Naive thymus-derived CD4-positive, alpha-beta T cell (primary cell): ENCODE measurements around the gene CD38. TPM values are rescaled to one million over a fixed set of nuclear protein-coding genes. Genes with fewer than 3 reads are reported as not detected.
A peak's percentile ranks its signal among the peaks of the same experiment; 100 is the strongest.
"Not testable (repeated sequence)": the region's sequence is repeated elsewhere in the genome, so short reads cannot be mapped to it uniquely, and the experiment has no call there.

Source experiments
- ATAC-seq: fragments of 150-1000 bp; cut with Tn5 transposase; 2 replicates; pipeline ENCODE4 v1.10.0; 2021; ENCODE audit warnings: mild to moderate bottlenecking, moderate library complexity
- CTCF ChIA-PET: fragments of 350-600 bp; sonication (Branson Sonifier 250); formaldehyde crosslinking; loops from one replicate; lab custom pipeline; 2021; ENCODE audit warnings: antibody characterized with exemption; lab: Charles Lee
- POLR2A ChIA-PET: fragments of 350-600 bp; sonication (Branson Sonifier 250); formaldehyde crosslinking; loops from one replicate; lab custom pipeline; 2021; ENCODE audit warnings: antibody characterized with exemption, inconsistent platforms; lab: Charles Lee
- DNase-seq, 9 donors: peaks; one replicate each; pipeline versions ENCODE4 v3.0.0 to v3.0.0-alpha.2; 2020 to 2022; ENCODE audit warnings: mixed read lengths in 1 of 9
- H3K27ac ChIP-seq: one replicate; pipeline ENCODE4 v1.7.0; 2013; ENCODE audit warnings: mild to moderate bottlenecking, low read depth, low read length, moderate library complexity
- H3K27me3 ChIP-seq, 2 donors: one replicate each; pipeline ENCODE4 v1.7.0; 2013; ENCODE audit warnings: low read length in 2 of 2, mild to moderate bottlenecking in 2 of 2, moderate library complexity in 2 of 2; ENCODE audit not compliant: control insufficient read depth in 2 of 2, insufficient read depth in 2 of 2
- H3K36me3 ChIP-seq, 3 experiments: 1 replicate in 2 of 3; 2 replicates in 1 of 3; pipeline ENCODE4 v1.7.0; 2013; ENCODE audit warnings: low read length in 3 of 3, mild to moderate bottlenecking in 3 of 3, moderate library complexity in 1 of 3; ENCODE audit not compliant: insufficient read depth in 3 of 3, control insufficient read depth in 2 of 3
- H3K4me1 ChIP-seq, 2 donors: one replicate each; pipeline ENCODE4 v1.7.0; 2013; ENCODE audit warnings: low read length in 2 of 2, mild to moderate bottlenecking in 2 of 2, moderate library complexity in 1 of 2; ENCODE audit not compliant: control insufficient read depth in 2 of 2, insufficient read depth in 2 of 2
- H3K4me3 ChIP-seq: 2 replicates; pipeline ENCODE4 v1.7.0; 2013; ENCODE audit warnings: mild to moderate bottlenecking, low read length
- H3K9me3 ChIP-seq, 3 experiments: 1 replicate in 2 of 3; 2 replicates in 1 of 3; pipeline ENCODE4 v1.7.0; 2013; ENCODE audit warnings: low read length in 3 of 3; ENCODE audit not compliant: control insufficient read depth in 2 of 3
- H3K27ac Mint-ChIP-seq, 9 donors: one replicate each; pipeline ENCODE4 v1.8.0; 2020 to 2022; ENCODE audit warnings: mixed read lengths in 9 of 9, mild to moderate bottlenecking in 8 of 9, moderate library complexity in 5 of 9, inconsistent platforms in 2 of 9
- H3K27me3 Mint-ChIP-seq, 5 donors: one replicate each; pipeline ENCODE4 v1.8.0; 2021 to 2022; ENCODE audit warnings: mixed read lengths in 5 of 5, mild to moderate bottlenecking in 1 of 5
- H3K36me3 Mint-ChIP-seq, 5 donors: one replicate each; pipeline ENCODE4 v1.8.0; 2020 to 2022; ENCODE audit warnings: mixed read lengths in 5 of 5, mild to moderate bottlenecking in 3 of 5, inconsistent platforms in 1 of 5
- H3K4me1 Mint-ChIP-seq, 7 donors: one replicate each; pipeline ENCODE4 v1.8.0; 2020 to 2022; ENCODE audit warnings: mixed read lengths in 7 of 7, mild to moderate bottlenecking in 3 of 7, inconsistent platforms in 1 of 7
- H3K4me3 Mint-ChIP-seq, 10 donors: one replicate each; pipeline ENCODE4 v1.8.0; 2020 to 2022; ENCODE audit warnings: mild to moderate bottlenecking in 10 of 10, mixed read lengths in 10 of 10, moderate library complexity in 6 of 10, inconsistent platforms in 2 of 10
- H3K9me3 Mint-ChIP-seq, 11 donors: one replicate each; pipeline ENCODE4 v1.8.0; 2020 to 2022; ENCODE audit warnings: mixed read lengths in 11 of 11, mild to moderate bottlenecking in 4 of 11, inconsistent platforms in 1 of 11, moderate library complexity in 1 of 11
- intact Hi-C, 2 donors: fragments of 100-400 bp; cut with micrococcal nuclease; formaldehyde crosslinking; loops; one replicate each; pipeline ENCODE4 v1.15.1; 2023
- polyA plus RNA-seq, 2 donors: library from polyadenylated mRNA; unstranded; fragments of 300-500 nt; fragmentation: Illumina TruSeq; gene quantifications; one replicate each; pipeline ENCODE4 v1.2.3, GENCODE V29; 2021
- total RNA-seq, 6 experiments: library from RNA in 5 of 6; stranded (reverse) in 5 of 6; gene quantifications; 1 replicate in 5 of 6; 2 replicates in 1 of 6; pipeline ENCODE4 v1.2.3 and lab custom pipeline; 2021 to 2026

CD38 gene
- total and polyA plus RNA-seq, 7 experiments from 2014 or later: 5.6 to 189 (median 14.0) TPM

DNA sequence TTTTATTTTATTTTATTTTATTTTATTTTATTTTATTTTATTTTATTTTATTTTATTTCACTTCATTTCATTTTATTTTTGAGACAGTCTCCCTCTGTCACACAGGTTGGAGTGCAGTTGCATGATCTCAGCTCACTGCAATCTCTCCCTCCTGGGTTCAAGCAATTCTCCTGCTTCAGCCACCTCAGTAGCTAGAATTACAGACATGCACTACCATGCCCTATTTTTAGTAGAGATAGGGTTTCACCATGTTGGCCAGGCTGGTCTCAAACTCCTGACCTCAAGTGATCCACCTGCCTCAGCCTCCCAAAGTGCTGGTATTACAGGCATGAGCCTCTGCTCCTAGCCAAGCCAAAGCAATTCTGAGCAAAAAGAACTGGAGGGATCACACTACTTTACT is 24.4 kb downstream of the CD38 start:
- intact Hi-C loops, H3K4me3 Mint-ChIP-seq, H3K4me1 ChIP-seq, H3K27me3 Mint-ChIP-seq, H3K27me3 ChIP-seq, DNase-seq, H3K27ac Mint-ChIP-seq, H3K27ac ChIP-seq, CTCF ChIA-PET, H3K4me3 ChIP-seq, H3K9me3 Mint-ChIP-seq, H3K9me3 ChIP-seq, ATAC-seq, H3K36me3 ChIP-seq: not testable (repeated sequence)
- Mint-ChIP-seq H3K36me3 (peaks cover 0 to 30% (median 0%) of the 10 kb centered on the region in 5 donors), H3K4me1 (peaks cover 15 to 78% (median 29%) of the 10 kb centered on the region in 7 donors)
- POLR2A ChIA-PET: interaction anchor here (1.0 kb wide), 1 partner anchor 15 kb away, joined by 3 read pairs; no protein-coding TSS in a partner anchor

DNA sequence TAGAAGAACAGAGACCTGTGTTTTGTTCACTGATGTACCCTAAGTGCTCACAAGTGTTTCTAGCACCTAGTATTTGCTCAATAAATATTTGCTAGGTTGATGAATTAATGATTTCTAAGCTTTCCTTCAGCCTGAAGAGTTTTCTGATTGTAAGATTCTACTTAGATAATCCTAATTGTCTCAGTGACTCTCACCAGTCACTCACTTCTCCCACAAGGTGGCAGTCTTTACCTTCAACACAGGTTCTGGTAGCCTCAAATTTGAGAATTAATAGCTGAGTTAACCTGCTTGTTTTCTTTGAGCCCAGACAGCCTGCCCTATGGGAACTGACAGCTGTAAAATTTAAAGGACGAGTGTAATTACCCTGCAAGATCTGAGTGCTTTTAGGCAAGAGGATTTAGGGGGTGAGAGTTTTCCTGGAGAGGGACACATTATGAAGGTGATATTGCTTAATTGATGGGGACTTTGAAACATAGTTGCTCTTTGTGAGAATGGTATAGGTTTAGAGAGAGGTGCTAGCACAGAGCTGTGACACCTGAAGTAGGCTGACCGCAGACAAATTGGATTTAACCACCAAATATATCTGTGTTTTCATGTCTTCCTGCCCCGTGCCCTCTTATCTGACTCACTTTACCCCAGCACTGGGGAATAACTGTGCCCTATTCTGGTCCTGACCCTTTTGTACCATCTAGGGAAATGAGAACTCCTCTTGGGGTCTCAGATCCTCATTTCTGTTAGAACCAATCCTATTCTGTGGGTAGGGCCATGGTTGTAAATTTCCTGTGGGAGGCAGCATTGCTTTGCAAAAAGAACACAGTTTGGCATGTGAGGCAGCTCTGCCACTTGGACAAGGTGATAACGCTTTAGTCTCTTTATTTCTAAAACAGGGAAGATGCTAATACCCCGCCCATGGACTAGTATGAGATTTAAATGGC is 27.7 kb downstream of the CD38 start:
- Histone ChIP-seq H3K36me3 (no peaks in the 10 kb centered on the region), H3K9me3 (no peaks in the 10 kb centered on the region), H3K27me3 (no peaks in the 10 kb centered on the region), H3K27ac (no peak overlapping the region), H3K4me3 (no peak overlapping the region), H3K4me1 (peaks cover 0 to 4% of the 10 kb centered on the region in 2 donors)
- peak in 7 of 9 donors; percentile 37 to 64 (median 52) for DNase-seq
- H3K27me3 Mint-ChIP-seq: no peaks in the 10 kb centered on the region
- intact Hi-C loops: loop anchor here (1.0 to 2.0 kb wide), 8 partner anchors 27 to 459 kb away; no protein-coding TSS in a partner anchor
- no peak overlapping the region for H3K4me3 Mint-ChIP-seq
- peaks cover 0 to 26% (median 8%) of the 10 kb centered on the region in 5 donors for H3K36me3 Mint-ChIP-seq
- peak overlapping the region in 3 of 9 donors; percentile 21 to 78 (median 60) for H3K27ac Mint-ChIP-seq
- ATAC-seq: peak; percentile 80
- ChIA-PET CTCF (interaction anchor here (0.7 to 5.2 kb wide), 19 partner anchors 12 to 766 kb away, joined by 3 to 32 read pairs (median 3); no protein-coding TSS in a partner anchor), POLR2A (interaction anchor here (0.7 to 2.5 kb wide), 3 partner anchors 24 to 159 kb away, joined by 3 to 8 read pairs (median 4); no protein-coding TSS in a partner anchor)
- H3K4me1 Mint-ChIP-seq: peaks cover 26 to 76% (median 43%) of the 10 kb centered on the region in 7 donors
- no peaks in the 10 kb centered on the region for H3K9me3 Mint-ChIP-seq

DNA sequence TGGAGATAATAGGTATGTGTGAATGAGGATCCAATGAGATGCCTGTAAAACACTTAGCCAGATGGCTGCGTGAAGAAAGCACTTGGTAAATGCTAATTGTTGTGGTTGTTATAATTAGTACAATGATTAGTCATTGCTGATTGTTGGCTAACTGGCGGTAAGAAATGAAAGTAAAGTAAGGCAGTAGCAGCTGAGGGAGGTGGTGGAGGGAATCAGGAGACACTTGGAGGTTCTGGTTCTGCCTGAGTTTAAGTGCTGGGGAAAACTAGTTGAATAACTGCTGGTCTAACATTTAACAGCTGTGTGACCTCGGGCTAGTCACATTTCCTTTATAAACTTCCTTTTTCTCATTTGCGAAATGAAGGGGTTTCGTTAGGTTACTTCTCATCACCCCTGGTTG is 30.9 kb downstream of the CD38 start:
- no peaks in the 10 kb centered on the region for H3K27me3 Mint-ChIP-seq
- POLR2A ChIA-PET: interaction anchor here (0.8 kb wide), 1 partner anchor 52 kb away, joined by 3 read pairs; no protein-coding TSS in a partner anchor
- H3K36me3 Mint-ChIP-seq: peaks cover 0 to 40% (median 9%) of the 10 kb centered on the region in 5 donors
- H3K27ac ChIP-seq: no peak overlapping the region
- H3K4me1 Mint-ChIP-seq: peaks cover 26 to 72% (median 45%) of the 10 kb centered on the region in 7 donors
- DNase-seq (no peak), ATAC-seq (peak; percentile 64)
- H3K4me3 Mint-ChIP-seq: peak overlapping the region in 3 of 10 donors; percentile 5 to 19 (median 10)
- H3K9me3 Mint-ChIP-seq: peaks cover 0 to 6% (median 0%) of the 10 kb centered on the region in 11 donors
- H3K27me3 ChIP-seq: no peaks in the 10 kb centered on the region
- H3K4me3 ChIP-seq: no peak overlapping the region
- CTCF ChIA-PET: interaction anchor here (1.3 to 1.6 kb wide), 2 partner anchors 55 to 147 kb away, joined by 3 to 5 read pairs; no protein-coding TSS in a partner anchor
- no peaks in the 10 kb centered on the region for H3K36me3 ChIP-seq
- peaks cover 0 to 4% of the 10 kb centered on the region in 2 donors for H3K4me1 ChIP-seq
- intact Hi-C loops: no loop called here
- H3K27ac Mint-ChIP-seq: peak overlapping the region in 5 of 9 donors; percentile 3 to 71 (median 40)
- H3K9me3 ChIP-seq: no peaks in the 10 kb centered on the region

DNA sequence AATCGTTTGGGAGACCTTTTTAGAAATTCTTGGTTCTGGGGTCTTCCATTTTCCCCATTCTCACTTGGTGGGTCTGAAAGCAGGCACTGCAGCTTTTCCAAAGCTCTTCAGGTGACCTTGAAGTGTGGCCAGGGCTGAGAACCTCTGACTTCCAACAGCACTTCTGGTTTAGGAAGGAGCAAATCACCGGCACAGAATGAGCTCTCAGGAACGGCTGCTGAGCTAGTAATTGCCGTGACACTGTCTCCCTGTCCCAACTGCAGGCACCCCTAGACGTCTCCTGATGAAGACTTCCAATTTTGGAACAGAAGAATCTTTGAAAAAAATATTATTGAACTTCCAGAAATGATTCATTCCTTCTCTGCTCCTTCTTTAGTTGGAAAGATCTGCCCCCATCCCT is 31.3 kb downstream of the CD38 start:
- H3K27ac ChIP-seq: no peak overlapping the region
- H3K36me3 ChIP-seq: no peaks in the 10 kb centered on the region
- no peaks in the 10 kb centered on the region for H3K27me3 Mint-ChIP-seq
- ChIA-PET POLR2A (no interaction called here), CTCF (interaction anchor here (0.6 to 1.3 kb wide), 2 partner anchors 55 to 60 kb away, joined by 3 read pairs; no protein-coding TSS in a partner anchor)
- no peaks in the 10 kb centered on the region for H3K27me3 ChIP-seq
- peaks cover 26 to 75% (median 49%) of the 10 kb centered on the region in 7 donors for H3K4me1 Mint-ChIP-seq
- ATAC-seq (peak; percentile 14), DNase-seq (no peak)
- no peak overlapping the region for H3K4me3 Mint-ChIP-seq
- no peaks in the 10 kb centered on the region for H3K9me3 ChIP-seq
- H3K27ac Mint-ChIP-seq: peak overlapping the region in 1 of 9 donors; percentile 3
- H3K9me3 Mint-ChIP-seq: peaks cover 0 to 6% (median 0%) of the 10 kb centered on the region in 11 donors
- H3K36me3 Mint-ChIP-seq: peaks cover 0 to 44% (median 9%) of the 10 kb centered on the region in 5 donors
- peaks cover 0 to 4% of the 10 kb centered on the region in 2 donors for H3K4me1 ChIP-seq
- intact Hi-C loops: no loop called here
- H3K4me3 ChIP-seq: no peak overlapping the region

DNA sequence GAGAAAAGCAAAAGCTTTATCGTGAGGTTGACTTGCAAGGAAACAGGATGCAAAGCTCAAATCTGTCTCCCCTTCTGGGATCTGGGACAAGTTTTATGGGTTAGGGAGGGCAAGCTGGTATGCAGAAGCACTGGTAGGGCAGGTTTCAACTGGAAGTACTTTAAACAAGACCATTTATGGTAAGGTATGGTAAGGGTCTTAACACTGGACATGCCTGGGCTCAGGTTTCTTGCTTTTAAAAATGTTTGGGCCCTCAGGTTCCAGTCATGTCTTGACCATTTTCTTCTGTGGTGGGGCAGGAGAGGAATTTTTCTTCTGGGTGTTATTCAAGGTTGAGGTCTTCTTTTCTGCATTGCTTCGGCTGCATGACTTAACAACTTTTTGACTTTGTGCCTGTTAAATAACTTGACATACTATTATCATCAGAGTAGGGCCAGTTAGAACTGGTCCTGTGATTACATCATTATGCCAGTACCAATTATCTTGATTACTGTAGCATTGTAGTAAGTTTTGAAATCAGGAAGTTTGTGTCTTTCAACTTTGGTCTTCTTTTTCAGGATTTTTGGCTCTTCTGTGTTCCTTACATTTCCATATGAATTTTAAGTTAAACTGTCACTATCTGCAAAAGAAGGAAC is 33.7 kb downstream of the CD38 start:
- intact Hi-C loops: no loop called here
- ATAC-seq: no peak

More for the DNA sequence above, 33.7 kb downstream of the CD38 start:
- Histone ChIP-seq H3K27ac (no peak overlapping the region), H3K4me3 (no peak overlapping the region), H3K4me1 (no peaks in the 10 kb centered on the region), H3K9me3 (no peaks in the 10 kb centered on the region), H3K36me3 (no peaks in the 10 kb centered on the region), H3K27me3 (no peaks in the 10 kb centered on the region)
- Mint-ChIP-seq H3K36me3 (peaks cover 0 to 57% (median 13%) of the 10 kb centered on the region in 5 donors), H3K4me3 (no peak overlapping the region), H3K27me3 (no peaks in the 10 kb centered on the region), H3K27ac (peak overlapping the region in 2 of 9 donors; percentile 18 to 28), H3K4me1 (peaks cover 17 to 66% (median 36%) of the 10 kb centered on the region in 7 donors), H3K9me3 (peaks cover 0 to 6% (median 0%) of the 10 kb centered on the region in 11 donors)
- ChIA-PET POLR2A (no interaction called here), CTCF (no interaction called here)
- DNase-seq: no peak
